HCT116 (cell line): ENCODE results near the gene KCNH2. TPM values are rescaled to one million over a fixed set of nuclear protein-coding genes. Genes with fewer than 3 reads are reported as not detected.

Experiments
- ATAC-seq: fragments of 200-7000 bp; cut with Tn5 transposase; 2 replicates; pipeline ENCODE4 v1.9.1; 2020; ENCODE audit warnings: mild to moderate bottlenecking, moderate library complexity
- BruUV-seq: library from RNA; stranded (reverse); fragments of 400-500 nt; replicated peaks from 2 replicates; lab custom pipeline; 2021; lab: Mats Ljungman, UMichigan
- CTCF ChIA-PET: fragments of 300-600 bp; sonication (Branson Sonifier 250); formaldehyde crosslinking; loops from one replicate; lab custom pipeline; 2021; ENCODE audit warnings: antibody characterized with exemption; lab: Charles Lee
- POLR2A ChIA-PET: fragments of 300-600, 350-600 bp; sonication (Branson Sonifier 250); formaldehyde crosslinking; loops from one replicate; lab custom pipeline; 2021; ENCODE audit warnings: antibody characterized with exemption; lab: Charles Lee
- RAD21 ChIA-PET, 2 experiments: fragments of 300-600 bp; sonication (Branson Sonifier 250); formaldehyde crosslinking; loops; one replicate each; lab custom pipeline; 2023; ENCODE audit warnings: low total read pairs in 2 of 2; ENCODE audit not compliant: uncharacterized antibody in 2 of 2, unreplicated experiment in 2 of 2, low non-redundant PET in 1 of 2; lab: Charles Lee
- DNase-seq: peaks from one replicate; pipeline ENCODE4 v3.0.0-alpha.2; 2010; ENCODE audit warnings: low read depth, low spot score
- H2AFZ ChIP-seq: fragments of 200-600 bp; shearing (Covaris generic), sonication (generic); 2 replicates; pipeline ENCODE4 v1.6.1; 2017; ENCODE audit warnings: low read depth, mixed run types, mixed read lengths, antibody characterized with exemption, low read length; ENCODE audit not compliant: poor library complexity, severe bottlenecking
- H3K27ac ChIP-seq: 2 replicates; pipeline ENCODE4 v1.5.1; 2012; ENCODE audit warnings: low read depth, low read length
- H3K27me3 ChIP-seq: fragments of 200-600 bp; sonication (generic); 2 replicates; pipeline ENCODE4 v1.6.1; 2016; ENCODE audit warnings: mixed run types, low read length, mixed read lengths; ENCODE audit not compliant: insufficient read depth
- H3K36me3 ChIP-seq, 2 experiments: fragments of 200-500 bp in 1 of 2; fragments of 200-600 bp in 1 of 2; sonication (Bioruptor generic) in 1 of 2; sonication (generic) in 1 of 2; 2 replicates each; pipeline versions ENCODE4 v1.5.1 to v1.6.1; 2014 to 2016; ENCODE audit warnings: low read length in 2 of 2, inconsistent platforms in 1 of 2, mixed read lengths in 1 of 2, mixed run types in 1 of 2; ENCODE audit not compliant: insufficient read depth in 2 of 2, control insufficient read depth in 1 of 2
- H3K4me1 ChIP-seq, 2 experiments: fragments of 200-600 bp in 1 of 2; sonication (generic) in 1 of 2; 2 replicates each; pipeline versions ENCODE4 v1.5.1 to v1.6.1; 2012 to 2017; ENCODE audit warnings: low read length in 2 of 2, inconsistent platforms in 1 of 2, mild to moderate bottlenecking in 1 of 2, mixed read lengths in 1 of 2, mixed run types in 1 of 2, moderate library complexity in 1 of 2; ENCODE audit not compliant: insufficient read depth in 2 of 2, control insufficient read depth in 1 of 2
- H3K4me2 ChIP-seq: fragments of 200-600 bp; sonication (generic); 2 replicates; pipeline ENCODE4 v1.6.1; 2017; ENCODE audit warnings: mixed run types, low read length, mixed read lengths
- H3K4me3 ChIP-seq, 2 experiments: fragments of 200-600 bp in 1 of 2; sonication (generic) in 1 of 2; replicated peaks in 1 of 2; 2 replicates each; pipeline ENCODE4 v1.5.1; 2011 to 2016; ENCODE audit warnings: low read length in 2 of 2, control low read depth in 1 of 2, low read depth in 1 of 2, mild to moderate bottlenecking in 1 of 2, mixed read lengths in 1 of 2, mixed run types in 1 of 2
- H3K79me2 ChIP-seq: fragments of 200-600 bp; sonication (generic); 2 replicates; pipeline ENCODE4 v1.6.1; 2017; ENCODE audit warnings: mild to moderate bottlenecking, mixed run types, low read length, moderate library complexity, mixed read lengths; ENCODE audit not compliant: insufficient read depth
- H3K9ac ChIP-seq: fragments of 200-600 bp; sonication (generic); 2 replicates; pipeline ENCODE4 v1.6.1; 2016; ENCODE audit warnings: low read length, mixed read lengths
- H3K9me2 ChIP-seq: fragments of 200-600 bp; sonication (generic), shearing (Covaris generic); 2 replicates; pipeline ENCODE4 v1.6.1; 2017; ENCODE audit warnings: mixed run types, mild to moderate bottlenecking, moderate library complexity; ENCODE audit not compliant: insufficient read depth
- H3K9me3 ChIP-seq, 2 experiments: fragments of 200-500 bp in 1 of 2; fragments of 200-600 bp in 1 of 2; sonication (Bioruptor generic) in 1 of 2; sonication (generic) in 1 of 2; 2 replicates each; pipeline ENCODE4 v1.6.1; 2014 to 2017; ENCODE audit warnings: low read length in 2 of 2, mixed read lengths in 2 of 2, inconsistent platforms in 1 of 2, low read depth in 1 of 2, mild to moderate bottlenecking in 1 of 2, mixed run types in 1 of 2, moderate library complexity in 1 of 2; ENCODE audit not compliant: control insufficient read depth in 1 of 2, insufficient read depth in 1 of 2
- H4K20me1 ChIP-seq: fragments of 200-600 bp; sonication (generic), shearing (Covaris generic); 2 replicates; pipeline ENCODE4 v1.6.1; 2017; ENCODE audit warnings: mixed run types, mild to moderate bottlenecking, moderate library complexity; ENCODE audit not compliant: insufficient read depth
- CEBPB ChIP-seq: IDR thresholded peaks from 2 replicates; pipeline ENCODE4 v1.6.1; 2012; ENCODE audit warnings: low read depth
- ELF1 ChIP-seq: IDR thresholded peaks from 2 replicates; pipeline ENCODE4 v1.6.1; 2012; ENCODE audit warnings: low read depth, borderline replicate concordance
- EZH2phosphoT487 ChIP-seq: fragments of 200-600 bp; IDR thresholded peaks from 2 replicates; pipeline ENCODE4 v1.6.1; 2018; ENCODE audit warnings: antibody characterized with exemption, borderline replicate concordance
- FOSL1 ChIP-seq: IDR thresholded peaks from 2 replicates; pipeline ENCODE4 v1.6.1; 2012; ENCODE audit warnings: low read depth
- JUND ChIP-seq: IDR thresholded peaks from 2 replicates; pipeline ENCODE4 v1.6.1; 2012
- POLR2AphosphoS5 ChIP-seq: IDR thresholded peaks from 2 replicates; pipeline ENCODE4 v1.6.1; 2011; ENCODE audit warnings: mild to moderate bottlenecking, low read depth, low read length, moderate library complexity
- SP1 ChIP-seq: IDR thresholded peaks from 2 replicates; pipeline ENCODE4 v1.6.1; 2012; ENCODE audit warnings: low read depth
- YY1 ChIP-seq: IDR thresholded peaks from 2 replicates; pipeline ENCODE4 v1.6.1; 2011; ENCODE audit warnings: low read length, low read depth, moderate library complexity, mild to moderate bottlenecking; ENCODE audit not compliant: insufficient replicate concordance; ENCODE audit errors: extremely low read depth
- intact Hi-C: fragments of 100-400 bp; cut with micrococcal nuclease; formaldehyde crosslinking; loops from 2 replicates; pipeline ENCODE4 v1.10.0; 2022
- total RNA-seq: library from RNA; stranded (reverse); gene quantifications from one replicate; pipeline ENCODE4 v1.2.1, GENCODE V29; 2021; ENCODE audit not compliant: unreplicated experiment
- TF ChIP-seq, protein P1 (sequence below), 3 experiments: fragments of 200-600 bp in 1 of 3; sonication (generic) in 1 of 3; IDR thresholded peaks in 2 of 3; conservative IDR thresholded peaks in 1 of 3; 2 replicates each; pipeline ENCODE4 v1.5.1; 2012 to 2017; ENCODE audit warnings: low read depth in 2 of 3, low read length in 2 of 3, antibody characterized with exemption in 1 of 3, borderline replicate concordance in 1 of 3, control low read depth in 1 of 3, mild to moderate bottlenecking in 1 of 3, mixed read lengths in 1 of 3, mixed run types in 1 of 3, moderate library complexity in 1 of 3; ENCODE audit not compliant: insufficient read depth in 1 of 3
- TF ChIP-seq, protein P2 (sequence below): IDR thresholded peaks from 2 replicates; pipeline ENCODE4 v1.6.1; 2012; ENCODE audit warnings: low read depth

The KCNH2 gene
- total RNA-seq, 1 experiment from 2014 or later: 9.7 TPM

DNA sequence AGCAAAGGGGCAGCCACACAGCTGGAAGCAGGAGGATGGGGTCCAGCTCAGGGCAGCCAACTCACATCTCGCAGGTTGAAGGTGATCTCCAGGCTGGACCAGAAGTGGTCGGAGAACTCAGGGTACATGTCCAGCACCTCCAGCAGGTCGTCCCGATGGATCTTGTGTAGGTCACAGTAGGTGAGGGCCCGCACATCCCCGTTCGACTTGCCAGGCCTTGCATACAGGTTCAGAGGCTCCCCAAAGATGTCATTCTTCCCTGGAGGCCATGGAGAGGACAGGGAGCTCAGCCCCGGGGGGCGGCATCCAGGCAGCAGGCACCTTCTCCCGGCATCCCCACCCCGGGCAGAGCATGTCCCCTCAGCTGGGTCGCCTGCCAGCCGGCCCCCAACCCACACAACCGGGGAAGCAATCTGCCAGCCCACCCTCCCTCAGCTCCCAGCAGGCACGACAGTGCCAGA, 29.3 kb downstream of the KCNH2 start:
- Histone ChIP-seq H3K27me3 (no peaks in the 10 kb centered on the region), H3K9me2 (no peaks in the 10 kb centered on the region), H3K79me2 (no peaks in the 10 kb centered on the region), H3K4me1 (peaks cover 0 to 6% of the 10 kb centered on the region in 2 experiments; a peak in 1 of 4 replicates), H4K20me1 (no peaks in the 10 kb centered on the region), H3K36me3 (no peaks in the 10 kb centered on the region), H2AFZ (no peak overlapping the region), H3K4me3 (no peak overlapping the region), H3K27ac (no peak overlapping the region), H3K4me2 (no peak overlapping the region), H3K9me3 (no peaks in the 10 kb centered on the region), H3K9ac (no peak overlapping the region)
- intact Hi-C loops: no loop called here
- POLR2A ChIA-PET: no interaction called here
- RAD21 ChIA-PET: no interaction called here
- no peak for DNase-seq
- no peak for ATAC-seq
- BruUV-seq: no TSS peak
- TF ChIP-seq YY1 (no peak), EZH2phosphoT487 (no peak), CEBPB (no peak), ELF1 (no peak), POLR2AphosphoS5 (no peak), JUND (no peak), FOSL1 (no peak), SP1 (no peak)
- TF ChIP-seq, protein P1, sequence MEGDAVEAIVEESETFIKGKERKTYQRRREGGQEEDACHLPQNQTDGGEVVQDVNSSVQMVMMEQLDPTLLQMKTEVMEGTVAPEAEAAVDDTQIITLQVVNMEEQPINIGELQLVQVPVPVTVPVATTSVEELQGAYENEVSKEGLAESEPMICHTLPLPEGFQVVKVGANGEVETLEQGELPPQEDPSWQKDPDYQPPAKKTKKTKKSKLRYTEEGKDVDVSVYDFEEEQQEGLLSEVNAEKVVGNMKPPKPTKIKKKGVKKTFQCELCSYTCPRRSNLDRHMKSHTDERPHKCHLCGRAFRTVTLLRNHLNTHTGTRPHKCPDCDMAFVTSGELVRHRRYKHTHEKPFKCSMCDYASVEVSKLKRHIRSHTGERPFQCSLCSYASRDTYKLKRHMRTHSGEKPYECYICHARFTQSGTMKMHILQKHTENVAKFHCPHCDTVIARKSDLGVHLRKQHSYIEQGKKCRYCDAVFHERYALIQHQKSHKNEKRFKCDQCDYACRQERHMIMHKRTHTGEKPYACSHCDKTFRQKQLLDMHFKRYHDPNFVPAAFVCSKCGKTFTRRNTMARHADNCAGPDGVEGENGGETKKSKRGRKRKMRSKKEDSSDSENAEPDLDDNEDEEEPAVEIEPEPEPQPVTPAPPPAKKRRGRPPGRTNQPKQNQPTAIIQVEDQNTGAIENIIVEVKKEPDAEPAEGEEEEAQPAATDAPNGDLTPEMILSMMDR (IDR thresholded peaks at IDR 0.05 in 2 of 3, conservative IDR thresholded peaks at IDR 0.05 in 1 of 3; ENCODE audit: borderline replicate concordance in 1 of 3, insufficient read depth in 1 of 3, low read depth in 2 of 3, low read length in 2 of 3): no peak
- TF ChIP-seq, protein P2, sequence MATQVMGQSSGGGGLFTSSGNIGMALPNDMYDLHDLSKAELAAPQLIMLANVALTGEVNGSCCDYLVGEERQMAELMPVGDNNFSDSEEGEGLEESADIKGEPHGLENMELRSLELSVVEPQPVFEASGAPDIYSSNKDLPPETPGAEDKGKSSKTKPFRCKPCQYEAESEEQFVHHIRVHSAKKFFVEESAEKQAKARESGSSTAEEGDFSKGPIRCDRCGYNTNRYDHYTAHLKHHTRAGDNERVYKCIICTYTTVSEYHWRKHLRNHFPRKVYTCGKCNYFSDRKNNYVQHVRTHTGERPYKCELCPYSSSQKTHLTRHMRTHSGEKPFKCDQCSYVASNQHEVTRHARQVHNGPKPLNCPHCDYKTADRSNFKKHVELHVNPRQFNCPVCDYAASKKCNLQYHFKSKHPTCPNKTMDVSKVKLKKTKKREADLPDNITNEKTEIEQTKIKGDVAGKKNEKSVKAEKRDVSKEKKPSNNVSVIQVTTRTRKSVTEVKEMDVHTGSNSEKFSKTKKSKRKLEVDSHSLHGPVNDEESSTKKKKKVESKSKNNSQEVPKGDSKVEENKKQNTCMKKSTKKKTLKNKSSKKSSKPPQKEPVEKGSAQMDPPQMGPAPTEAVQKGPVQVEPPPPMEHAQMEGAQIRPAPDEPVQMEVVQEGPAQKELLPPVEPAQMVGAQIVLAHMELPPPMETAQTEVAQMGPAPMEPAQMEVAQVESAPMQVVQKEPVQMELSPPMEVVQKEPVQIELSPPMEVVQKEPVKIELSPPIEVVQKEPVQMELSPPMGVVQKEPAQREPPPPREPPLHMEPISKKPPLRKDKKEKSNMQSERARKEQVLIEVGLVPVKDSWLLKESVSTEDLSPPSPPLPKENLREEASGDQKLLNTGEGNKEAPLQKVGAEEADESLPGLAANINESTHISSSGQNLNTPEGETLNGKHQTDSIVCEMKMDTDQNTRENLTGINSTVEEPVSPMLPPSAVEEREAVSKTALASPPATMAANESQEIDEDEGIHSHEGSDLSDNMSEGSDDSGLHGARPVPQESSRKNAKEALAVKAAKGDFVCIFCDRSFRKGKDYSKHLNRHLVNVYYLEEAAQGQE: no peak
- CTCF ChIA-PET: no interaction called here
